CD4-positive, CD25-positive, alpha-beta regulatory T cell (primary cell): ENCODE results near the gene SPAG8. TPM values are rescaled to one million over a fixed set of nuclear protein-coding genes. Genes with fewer than 3 reads are reported as not detected.
A peak's percentile ranks its signal among the peaks of the same experiment; 100 is the strongest.

Experiments used
- ATAC-seq, 2 donors: fragments of 150-1000 bp; cut with Tn5 transposase; one replicate each; pipeline ENCODE4 v1.10.0; 2021; ENCODE audit warnings: low read depth in 2 of 2, moderate number of reproducible peaks in 2 of 2, moderate library complexity in 1 of 2
- DNase-seq, 3 donors: peaks; one replicate each; pipeline versions ENCODE4 v3.0.0 to v3.0.0-alpha.2; 2012 to 2022; ENCODE audit warnings: mixed read lengths in 1 of 3
- H3K27ac ChIP-seq: one replicate; pipeline ENCODE4 v1.7.0; 2013; ENCODE audit warnings: mild to moderate bottlenecking, low read length; ENCODE audit not compliant: insufficient read depth, poor library complexity, severe bottlenecking
- H3K27me3 ChIP-seq: one replicate; pipeline ENCODE4 v1.7.0; 2013; ENCODE audit warnings: low read length; ENCODE audit not compliant: control insufficient read depth, insufficient read depth
- H3K36me3 ChIP-seq: one replicate; pipeline ENCODE4 v1.7.0; 2013; ENCODE audit warnings: mild to moderate bottlenecking, low read length, moderate library complexity; ENCODE audit not compliant: control insufficient read depth, insufficient read depth
- H3K4me1 ChIP-seq: 2 replicates; pipeline ENCODE4 v1.7.0; 2013; ENCODE audit warnings: mild to moderate bottlenecking, low read length; ENCODE audit not compliant: insufficient read depth, control insufficient read depth, poor library complexity, severe bottlenecking
- H3K4me3 ChIP-seq: one replicate; pipeline ENCODE4 v1.7.0; 2013; ENCODE audit warnings: low read depth, mild to moderate bottlenecking, low read length, moderate library complexity
- H3K9me3 ChIP-seq, 2 experiments: 1 replicate in 1 of 2; 2 replicates in 1 of 2; pipeline ENCODE4 v1.7.0; 2013; ENCODE audit warnings: low read length in 2 of 2, mild to moderate bottlenecking in 1 of 2, moderate library complexity in 1 of 2; ENCODE audit not compliant: control insufficient read depth in 2 of 2
- H3K27ac Mint-ChIP-seq, 3 donors: one replicate each; pipeline ENCODE4 v1.8.0; 2020 to 2022; ENCODE audit warnings: mild to moderate bottlenecking in 3 of 3, mixed read lengths in 3 of 3, moderate library complexity in 2 of 3
- H3K27me3 Mint-ChIP-seq: one replicate; pipeline ENCODE4 v1.8.0; 2022; ENCODE audit warnings: mild to moderate bottlenecking, mixed read lengths
- H3K36me3 Mint-ChIP-seq: one replicate; pipeline ENCODE4 v1.8.0; 2020; ENCODE audit warnings: mixed read lengths
- H3K4me1 Mint-ChIP-seq, 4 donors: one replicate each; pipeline ENCODE4 v1.8.0; 2020 to 2022; ENCODE audit warnings: mixed read lengths in 4 of 4, mild to moderate bottlenecking in 1 of 4
- H3K4me3 Mint-ChIP-seq, 4 donors: one replicate each; pipeline ENCODE4 v1.8.0; 2020 to 2022; ENCODE audit warnings: mild to moderate bottlenecking in 4 of 4, mixed read lengths in 4 of 4, moderate library complexity in 3 of 4
- H3K9me3 Mint-ChIP-seq, 7 donors: one replicate each; pipeline ENCODE4 v1.8.0; 2020 to 2022; ENCODE audit warnings: mixed read lengths in 7 of 7, mild to moderate bottlenecking in 3 of 7, moderate library complexity in 2 of 7
- polyA plus RNA-seq, 4 donors: library from polyadenylated mRNA; unstranded; fragments of 300-500 nt; fragmentation: Illumina TruSeq; gene quantifications; one replicate each; pipeline ENCODE4 v1.2.3, GENCODE V29; 2021
- total RNA-seq: library from RNA; stranded (reverse); gene quantifications from one replicate; pipeline ENCODE4 v1.2.3, GENCODE V29; 2022

The SPAG8 gene
- total and polyA plus RNA-seq, 5 donors from 2014 or later = 0.75 to 1.3 (median 0.92) TPM; not detected in 1

DNA sequence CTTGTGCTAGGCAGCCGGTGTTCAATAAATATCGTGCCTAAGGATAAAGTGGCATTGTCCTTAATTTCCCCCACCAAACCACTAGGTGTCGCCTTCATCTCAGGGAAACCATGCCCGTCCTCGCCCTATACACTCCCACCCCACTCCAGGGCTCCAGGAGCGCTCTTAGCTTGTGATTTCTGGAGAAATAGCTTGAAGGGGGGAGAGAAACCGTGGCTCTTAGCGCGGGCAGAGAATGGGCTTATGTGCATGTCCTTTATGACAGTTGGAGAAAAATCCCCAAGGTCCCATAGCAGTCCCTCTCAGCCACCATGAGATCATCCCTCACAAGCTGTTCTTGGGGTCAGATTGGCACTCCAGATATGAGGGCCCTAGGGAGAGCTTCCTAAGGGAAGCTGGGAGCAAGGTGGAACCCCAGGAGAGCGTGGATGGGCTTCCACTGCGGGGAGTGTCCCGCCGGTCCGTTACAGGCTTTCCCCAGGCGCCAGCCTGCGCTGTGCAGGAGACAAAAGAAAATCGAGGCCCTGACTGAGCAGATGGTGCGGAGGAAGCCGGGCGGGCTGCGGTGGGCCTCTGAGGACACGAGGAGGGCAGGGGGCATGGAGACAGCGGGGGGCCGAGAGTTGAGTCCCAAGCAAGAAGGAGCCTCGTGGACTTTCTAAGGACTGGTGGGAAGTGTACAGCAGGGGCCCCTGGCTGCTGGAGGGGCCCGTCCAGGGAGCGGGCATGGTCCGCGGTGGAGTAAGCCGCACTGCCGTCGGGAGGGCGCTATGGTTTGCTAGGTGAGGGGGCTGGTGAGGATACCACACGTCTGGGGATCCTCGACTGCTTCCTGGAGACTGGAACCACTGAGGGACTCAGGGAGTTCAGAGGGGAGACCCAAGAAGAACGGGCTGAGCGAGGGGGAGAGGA is 21.4 kb downstream of the SPAG8 start:
- H3K27ac Mint-ChIP-seq = peak overlapping the region; percentile 55 to 73 (median 71)
- H3K27me3 Mint-ChIP-seq = no peaks in the 10 kb centered on the region

DNA sequence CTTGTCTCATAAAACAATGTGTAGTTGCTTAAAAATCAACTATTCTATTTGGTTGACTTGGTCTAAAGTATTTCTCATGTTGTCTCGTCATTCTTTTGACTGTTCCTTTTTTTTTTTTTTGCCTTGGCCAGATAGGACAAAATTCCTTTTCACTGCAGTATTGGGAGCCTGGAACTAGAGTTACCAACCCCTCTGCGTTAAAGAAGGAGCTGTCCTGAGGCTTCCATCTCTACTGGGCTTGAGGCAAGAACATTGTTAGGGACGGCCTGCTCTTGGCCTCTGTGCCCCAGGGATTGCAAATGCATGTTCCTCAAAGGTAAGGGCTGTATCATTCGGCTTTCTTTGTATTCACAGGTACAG is 22.1 kb downstream of the SPAG8 start:
- no peak overlapping the region for H3K4me3 Mint-ChIP-seq
- Histone ChIP-seq H3K36me3 (peaks cover 6% of the 10 kb centered on the region), H3K4me1 (no peaks in the 10 kb centered on the region), H3K9me3 (no peaks in the 10 kb centered on the region), H3K27ac (no peak overlapping the region), H3K27me3 (no peaks in the 10 kb centered on the region), H3K4me3 (no peak overlapping the region)
- peak overlapping the region in 2 of 3 donors; percentile 55 to 73 for H3K27ac Mint-ChIP-seq
- peaks cover 29% of the 10 kb centered on the region for H3K36me3 Mint-ChIP-seq
- no peaks in the 10 kb centered on the region for H3K27me3 Mint-ChIP-seq
- DNase-seq = no peak
- peaks cover 0 to 20% (median 13%) of the 10 kb centered on the region in 4 donors for H3K4me1 Mint-ChIP-seq
- H3K9me3 Mint-ChIP-seq = peaks cover 0 to 1% (median 0%) of the 10 kb centered on the region in 7 donors
- peak in 1 of 2 donors; percentile 9 for ATAC-seq

More for the DNA sequence above, 21.4 kb downstream of the SPAG8 start:
- no peaks in the 10 kb centered on the region for H3K9me3 ChIP-seq
- Mint-ChIP-seq H3K4me1 (peaks cover 0 to 20% (median 13%) of the 10 kb centered on the region in 4 donors), H3K4me3 (no peak overlapping the region), H3K36me3 (peaks cover 27% of the 10 kb centered on the region), H3K9me3 (peaks cover 0 to 1% (median 0%) of the 10 kb centered on the region in 7 donors)
- no peaks in the 10 kb centered on the region for H3K27me3 ChIP-seq
- DNase-seq (peak; percentile 44 to 69 (median 65)), ATAC-seq (peak; percentile 74 to 81)
- H3K36me3 ChIP-seq = peaks cover 4% of the 10 kb centered on the region
- no peaks in the 10 kb centered on the region for H3K4me1 ChIP-seq
- H3K4me3 ChIP-seq = no peak overlapping the region
- H3K27ac ChIP-seq = no peak overlapping the region

DNA sequence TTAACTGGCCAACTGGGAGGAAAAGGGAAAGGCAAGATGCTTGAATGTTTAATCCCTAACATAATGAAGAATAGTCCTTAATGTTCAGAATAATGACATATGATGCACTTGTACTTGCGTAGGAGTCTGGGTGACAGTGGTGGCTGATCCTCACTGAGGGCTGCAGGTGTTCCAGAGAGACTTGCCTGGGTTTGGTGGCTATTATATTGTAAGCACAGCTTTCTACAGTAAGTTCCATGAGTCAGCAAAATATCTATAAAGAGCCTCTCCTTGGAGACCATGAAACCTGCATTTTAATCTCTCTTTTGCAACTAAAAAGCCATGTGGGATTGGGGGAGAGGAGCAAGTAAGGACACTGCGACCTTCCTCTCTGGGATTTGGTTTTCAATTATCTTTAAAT is 22.5 kb downstream of the SPAG8 start:
- no peak for ATAC-seq
- no peak overlapping the region for H3K27ac Mint-ChIP-seq
- no peak for DNase-seq
- no peaks in the 10 kb centered on the region for H3K27me3 Mint-ChIP-seq
- Histone ChIP-seq H3K4me1 (no peaks in the 10 kb centered on the region), H3K36me3 (peaks cover 7% of the 10 kb centered on the region), H3K9me3 (no peaks in the 10 kb centered on the region), H3K27me3 (no peaks in the 10 kb centered on the region), H3K4me3 (no peak overlapping the region), H3K27ac (no peak overlapping the region)
- peaks cover 0 to 20% (median 12%) of the 10 kb centered on the region in 4 donors for H3K4me1 Mint-ChIP-seq
- peaks cover 29% of the 10 kb centered on the region for H3K36me3 Mint-ChIP-seq
- H3K9me3 Mint-ChIP-seq = peaks cover 0 to 1% (median 0%) of the 10 kb centered on the region in 7 donors
- H3K4me3 Mint-ChIP-seq = no peak overlapping the region

DNA sequence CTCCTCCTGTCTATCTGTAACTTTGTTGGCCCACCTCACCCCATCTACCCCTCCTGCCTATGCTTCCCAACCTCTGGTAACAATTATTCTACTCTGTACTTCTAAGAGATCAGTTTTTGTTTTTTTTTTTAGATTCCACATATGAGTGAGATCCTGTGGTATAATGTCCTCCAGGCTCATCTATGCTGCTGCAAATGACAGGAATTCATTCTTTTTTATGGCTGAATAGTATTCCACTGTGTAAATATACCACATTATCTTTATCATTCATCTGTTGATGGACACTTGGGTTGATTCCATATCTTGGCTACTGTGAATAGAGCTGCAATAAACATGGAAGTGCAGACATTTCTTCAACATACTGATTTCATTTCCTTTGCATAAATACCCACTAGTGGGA is 28.6 kb downstream of the SPAG8 start:
- peaks cover 35% of the 10 kb centered on the region for H3K36me3 Mint-ChIP-seq
- ATAC-seq = no peak

DNA sequence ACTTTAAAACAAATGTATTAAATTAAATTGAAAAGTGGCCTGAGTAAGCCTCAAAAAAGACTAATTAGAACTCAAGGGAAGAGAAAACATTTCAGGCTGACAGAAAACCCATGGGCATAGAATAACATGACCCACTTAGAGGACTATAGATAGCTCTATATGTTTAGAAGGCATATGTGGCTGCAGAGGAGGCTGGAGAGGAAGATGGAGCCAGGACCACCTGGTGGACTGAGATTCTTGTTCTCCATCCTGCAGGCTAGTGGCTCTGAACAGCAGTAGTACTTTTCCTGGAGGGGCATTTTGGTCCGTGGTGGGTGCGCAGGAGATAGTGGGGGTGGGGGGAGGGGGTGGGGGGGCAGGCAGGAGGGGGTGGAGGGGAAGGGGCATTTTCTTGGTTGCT is 31.0 kb downstream of the SPAG8 start:
- peaks cover 28% of the 10 kb centered on the region for H3K36me3 Mint-ChIP-seq
- Histone ChIP-seq H3K27ac (no peak overlapping the region), H3K4me3 (no peak overlapping the region), H3K9me3 (no peaks in the 10 kb centered on the region), H3K27me3 (no peaks in the 10 kb centered on the region), H3K4me1 (no peaks in the 10 kb centered on the region), H3K36me3 (peaks cover 12% of the 10 kb centered on the region)
- H3K27me3 Mint-ChIP-seq = no peaks in the 10 kb centered on the region
- H3K4me3 Mint-ChIP-seq = no peak overlapping the region
- peaks cover 0 to 3% (median 0%) of the 10 kb centered on the region in 7 donors for H3K9me3 Mint-ChIP-seq
- no peak for DNase-seq
- no peak overlapping the region for H3K27ac Mint-ChIP-seq
- H3K4me1 Mint-ChIP-seq = peaks cover 0 to 12% (median 9%) of the 10 kb centered on the region in 4 donors
- no peak for ATAC-seq

More for the DNA sequence above, 28.6 kb downstream of the SPAG8 start:
- Mint-ChIP-seq H3K27ac (no peak overlapping the region), H3K27me3 (no peaks in the 10 kb centered on the region), H3K4me3 (no peak overlapping the region), H3K9me3 (peaks cover 0 to 1% (median 0%) of the 10 kb centered on the region in 7 donors), H3K4me1 (peaks cover 0 to 8% (median 6%) of the 10 kb centered on the region in 4 donors)
- no peaks in the 10 kb centered on the region for H3K4me1 ChIP-seq
- H3K36me3 ChIP-seq = peaks cover 13% of the 10 kb centered on the region
- H3K27me3 ChIP-seq = no peaks in the 10 kb centered on the region
- H3K9me3 ChIP-seq = no peaks in the 10 kb centered on the region
- no peak overlapping the region for H3K27ac ChIP-seq
- DNase-seq = no peak
- no peak overlapping the region for H3K4me3 ChIP-seq

DNA sequence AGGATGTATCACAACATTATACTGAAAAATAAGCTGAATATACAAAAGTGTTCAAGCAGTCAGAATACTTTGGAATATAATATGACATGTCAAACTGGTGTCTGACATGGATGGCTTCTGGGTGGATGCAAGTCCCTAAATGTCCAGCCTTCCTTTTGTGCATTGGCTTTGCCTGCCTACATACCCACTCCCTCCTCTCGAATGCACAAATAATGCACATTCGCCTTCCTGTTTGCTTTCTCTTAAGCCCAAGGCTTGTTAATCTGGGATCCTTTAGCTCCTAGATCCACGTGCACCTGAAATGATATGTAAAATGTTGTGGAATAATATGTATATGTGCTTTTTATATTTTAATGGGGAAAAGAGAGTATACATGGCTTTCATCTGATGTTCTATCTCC is 33.6 kb downstream of the SPAG8 start:
- Mint-ChIP-seq H3K4me3 (no peak overlapping the region), H3K9me3 (peaks cover 0 to 2% (median 0%) of the 10 kb centered on the region in 7 donors)

DNA sequence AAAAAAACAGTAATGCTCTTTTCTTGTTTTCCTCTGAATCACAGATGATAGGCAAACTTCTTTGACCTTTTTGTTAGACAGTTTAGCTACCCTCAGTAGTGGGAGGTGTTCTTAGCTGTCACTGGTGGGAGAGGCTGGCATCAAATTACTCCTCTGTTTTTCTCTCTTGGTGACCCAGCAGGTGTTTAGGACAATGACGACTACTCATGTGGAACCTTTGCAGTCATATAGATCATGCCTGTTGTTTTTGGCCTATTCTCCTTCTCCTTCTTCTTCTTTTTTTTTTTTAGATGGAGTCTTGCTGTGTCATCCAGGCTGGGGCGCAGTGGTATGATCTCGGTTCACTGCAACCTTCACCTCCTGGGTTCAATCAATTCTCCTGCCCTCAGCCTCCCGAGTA is 36.0 kb downstream of the SPAG8 start:
- H3K4me3 Mint-ChIP-seq = no peak overlapping the region
- Histone ChIP-seq H3K36me3 (peaks cover 4% of the 10 kb centered on the region), H3K9me3 (no peaks in the 10 kb centered on the region), H3K4me3 (no peak overlapping the region), H3K27ac (no peak overlapping the region), H3K27me3 (no peaks in the 10 kb centered on the region), H3K4me1 (no peaks in the 10 kb centered on the region)
- ATAC-seq (no peak), DNase-seq (no peak)
- peaks cover 0 to 13% (median 9%) of the 10 kb centered on the region in 4 donors for H3K4me1 Mint-ChIP-seq
- peak overlapping the region in 1 of 3 donors; percentile 56 for H3K27ac Mint-ChIP-seq
- H3K9me3 Mint-ChIP-seq = peaks cover 0 to 2% (median 0%) of the 10 kb centered on the region in 7 donors
- H3K36me3 Mint-ChIP-seq = peaks cover 13% of the 10 kb centered on the region
- no peaks in the 10 kb centered on the region for H3K27me3 Mint-ChIP-seq

More for the DNA sequence above, 33.6 kb downstream of the SPAG8 start:
- no peak for ATAC-seq
- Mint-ChIP-seq H3K4me1 (peaks cover 0 to 17% (median 10%) of the 10 kb centered on the region in 4 donors), H3K27me3 (no peaks in the 10 kb centered on the region), H3K36me3 (peaks cover 17% of the 10 kb centered on the region), H3K27ac (no peak overlapping the region)
- Histone ChIP-seq H3K4me1 (no peaks in the 10 kb centered on the region), H3K27ac (no peak overlapping the region), H3K4me3 (no peak overlapping the region), H3K36me3 (peaks cover 5% of the 10 kb centered on the region), H3K27me3 (no peaks in the 10 kb centered on the region), H3K9me3 (no peaks in the 10 kb centered on the region)
- no peak for DNase-seq
